ENCODE data around the gene RRP1.

GRCh38 chr21:43786300-43786806 is 3.0 kb upstream of the RRP1 start:
- TF ChIP-seq CTCF (IDR thresholded peaks at IDR 0.05): no peak
- no peak for TF ChIP-seq POLR2A (IDR thresholded peaks at IDR 0.05)

Data from lower leg skin (tissue), 3 donors.